LoVo (cell line): Measurements from ENCODE around the gene CERT1.

Experiments used
- DNase-seq: peaks from one replicate; pipeline ENCODE4 v3.0.0-alpha.2; 2016; ENCODE audit warnings: low spot score

Gene CERT1

GRCh38 chr5:75471193-75471592 lies 40.2 kb downstream of the CERT1 start:
- DNase-seq, result no peak

- no peak for DNase-seq
Measured at GRCh38 chr5:75469017-75469416, 42.4 kb downstream of the CERT1 start.

- DNase-seq, result no peak
Measured at GRCh38 chr5:75468593-75468992, 42.8 kb downstream of the CERT1 start.

- no peak for DNase-seq
Measured at GRCh38 chr5:75466006-75466716, 45.3 kb downstream of the CERT1 start.

- no peak for DNase-seq
Measured at GRCh38 chr5:75465480-75465879, 45.9 kb downstream of the CERT1 start.

- no peak for DNase-seq
Measured at GRCh38 chr5:75463726-75464125, 47.7 kb downstream of the CERT1 start.

- no peak for DNase-seq
Measured at GRCh38 chr5:75461679-75462078, 49.8 kb downstream of the CERT1 start.

- DNase-seq, result no peak
Measured at GRCh38 chr5:75460942-75461610, 50.4 kb downstream of the CERT1 start.

GRCh38 chr5:75460532-75460931 lies 50.9 kb downstream of the CERT1 start:
- DNase-seq, result no peak

GRCh38 chr5:75457691-75458090 lies 53.7 kb downstream of the CERT1 start:
- no peak for DNase-seq

GRCh38 chr5:75457161-75457560 lies 54.3 kb downstream of the CERT1 start:
- no peak for DNase-seq

GRCh38 chr5:75450069-75450468 lies 61.4 kb downstream of the CERT1 start:
- DNase-seq, result no peak

GRCh38 chr5:75446068-75446467 lies 65.4 kb downstream of the CERT1 start:
- DNase-seq, result no peak

- DNase-seq, result no peak
Measured at GRCh38 chr5:75441560-75441959, 69.9 kb downstream of the CERT1 start.

- DNase-seq, result no peak
Measured at GRCh38 chr5:75439276-75439675, 72.2 kb downstream of the CERT1 start.

- no peak for DNase-seq
Measured at GRCh38 chr5:75438722-75439121, 72.7 kb downstream of the CERT1 start.

- no peak for DNase-seq
Measured at GRCh38 chr5:75435096-75435495, 76.3 kb downstream of the CERT1 start.

GRCh38 chr5:75433814-75434506 lies 77.5 kb downstream of the CERT1 start:
- no peak for DNase-seq

GRCh38 chr5:75414241-75414640 lies 97.2 kb downstream of the CERT1 start:
- DNase-seq, result no peak

GRCh38 chr5:75412111-75412990 lies 99.1 kb downstream of the CERT1 start:
- DNase-seq, result no peak

GRCh38 chr5:75405296-75405695 lies 106.1 kb downstream of the CERT1 start:
- peak; percentile 58 for DNase-seq

GRCh38 chr5:75395277-75395676 lies 116.2 kb downstream of the CERT1 start:
- no peak for DNase-seq
